Smooth muscle cell (in vitro differentiated cells): Measurements from ENCODE around the gene PKN2. TPM values are rescaled to one million over a fixed set of nuclear protein-coding genes. Genes with fewer than 3 reads are reported as not detected.
A peak's percentile ranks its signal among the peaks of the same experiment; 100 is the strongest.

Source experiments
- DNase-seq: peaks from one replicate; lab custom pipeline; 2025; ENCODE audit not compliant: unreplicated experiment; lab: John Stamatoyannopoulos, UW
- H2AFZ ChIP-seq: fragments of 200-600 bp; sonication (generic); 2 replicates; pipeline ENCODE4 v1.6.0; 2016; ENCODE audit warnings: antibody characterized with exemption, low read depth, mild to moderate bottlenecking
- H3F3A ChIP-seq: fragments of 200-600 bp; sonication (generic); 2 replicates; pipeline ENCODE4 v1.6.0; 2017; ENCODE audit warnings: antibody characterized with exemption, low read depth
- H3K27ac ChIP-seq: fragments of 200-600 bp; sonication (generic); 2 replicates; pipeline ENCODE4 v1.5.1; 2016; ENCODE audit warnings: low read depth, mild to moderate bottlenecking
- H3K27me3 ChIP-seq: fragments of 200-600 bp; sonication (generic); 2 replicates; pipeline ENCODE4 v1.6.1; 2016; ENCODE audit warnings: low read depth, mild to moderate bottlenecking
- H3K36me3 ChIP-seq: fragments of 200-600 bp; sonication (generic); 2 replicates; pipeline ENCODE4 v1.5.1; 2016; ENCODE audit warnings: low read depth
- H3K4me1 ChIP-seq: fragments of 200-600 bp; sonication (generic); 2 replicates; pipeline ENCODE4 v1.5.1; 2016; ENCODE audit warnings: low read depth
- H3K4me2 ChIP-seq: fragments of 200-600 bp; sonication (generic); 2 replicates; pipeline ENCODE4 v1.6.0; 2016; ENCODE audit warnings: mild to moderate bottlenecking
- H3K4me3 ChIP-seq: fragments of 200-600 bp; sonication (generic); 2 replicates; pipeline ENCODE4 v1.5.1; 2016; ENCODE audit warnings: mild to moderate bottlenecking
- H3K79me2 ChIP-seq: fragments of 200-600 bp; sonication (generic); 2 replicates; pipeline ENCODE4 v1.6.0; 2016; ENCODE audit warnings: low read depth, mild to moderate bottlenecking
- H3K9ac ChIP-seq: fragments of 200-600 bp; sonication (generic); 2 replicates; pipeline ENCODE4 v1.6.0; 2016; ENCODE audit warnings: low read depth
- H3K9me3 ChIP-seq: fragments of 200-600 bp; sonication (generic); replicated peaks from 2 replicates; pipeline ENCODE4 v1.5.1; 2016; ENCODE audit warnings: low read depth
- H4K20me1 ChIP-seq: fragments of 200-600 bp; sonication (generic); 2 replicates; pipeline ENCODE4 v1.6.0; 2016; ENCODE audit warnings: low read depth
- CTCF ChIP-seq: fragments of 200-600 bp; sonication (generic); IDR thresholded peaks from 2 replicates; pipeline ENCODE4 v1.5.1; 2017; ENCODE audit warnings: borderline replicate concordance, mild to moderate bottlenecking, antibody characterized with exemption; ENCODE audit not compliant: insufficient read depth, poor library complexity, severe bottlenecking
- WGBS: methylation state at CpG from one replicate; pipeline ENCODE4 v1.1.7; 2016; ENCODE audit warnings: low lambda C conversion rate; 5-methylcytosine and 5-hydroxymethylcytosine counted together
- polyA plus RNA-seq: library from polyadenylated mRNA; unstranded; fragments of >200 nt; fragmentation: Nextera tagmentation; extraction: Ambion mirVana; gene quantifications from 2 replicates; pipeline ENCODE4 v1.2.1, GENCODE V29; 2016
- total RNA-seq: library from RNA; depleted of rRNA; stranded (reverse); fragments of >200 nt; gene quantifications from 2 replicates; pipeline ENCODE4 v1.2.3, GENCODE V29; 2014

The PKN2 gene
- total and polyA plus RNA-seq, 2 experiments from 2014 or later, result 16.3 to 41.2 TPM

DNA sequence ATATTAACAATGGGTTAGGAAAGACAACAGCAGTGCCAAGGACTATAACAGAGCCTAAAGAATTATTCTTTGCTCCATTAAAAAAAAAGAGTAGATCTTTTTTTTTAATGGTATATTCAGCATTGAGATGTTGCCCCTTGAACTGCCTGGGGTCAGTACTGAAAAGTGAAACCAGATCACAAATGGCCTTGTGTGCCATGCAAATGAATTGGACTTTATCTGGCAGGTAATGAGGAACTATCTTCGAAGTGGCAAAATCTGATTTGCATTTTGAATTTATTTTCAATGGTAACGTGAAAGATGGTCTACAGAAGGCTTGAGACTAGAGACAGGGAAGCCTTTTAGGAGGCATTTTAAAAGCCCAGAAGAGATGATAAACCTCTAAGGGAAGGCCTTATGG is 21.4 kb upstream of the PKN2 start:
- no peaks in the 10 kb centered on the region for H3K27me3 ChIP-seq
- H3K27ac ChIP-seq, result peak overlapping the region; percentile 25
- WGBS, result 38% methylated on average over 2 of the region's 2 CpGs
- H3K36me3 ChIP-seq, result no peaks in the 10 kb centered on the region
- H3K4me3 ChIP-seq, result no peak overlapping the region
- no peaks in the 10 kb centered on the region for H4K20me1 ChIP-seq
- no peaks in the 10 kb centered on the region for H3K79me2 ChIP-seq
- H3K4me2 ChIP-seq, result no peak overlapping the region
- H3K9me3 ChIP-seq, result no peaks in the 10 kb centered on the region
- peaks cover 14% of the 10 kb centered on the region for H3K4me1 ChIP-seq
- H3K9ac ChIP-seq, result no peak overlapping the region
- DNase-seq, result no peak
- H2AFZ ChIP-seq, result no peak overlapping the region
- TF ChIP-seq CTCF, result no peak
- H3F3A ChIP-seq, result no peaks in the 10 kb centered on the region

- no peaks in the 10 kb centered on the region for H3K79me2 ChIP-seq
- H4K20me1 ChIP-seq, result no peaks in the 10 kb centered on the region
- no peak for TF ChIP-seq CTCF
- H3K27me3 ChIP-seq, result no peaks in the 10 kb centered on the region
- H3K27ac ChIP-seq, result no peak overlapping the region
- H3K4me1 ChIP-seq, result no peaks in the 10 kb centered on the region
- DNase-seq, result no peak
- H3F3A ChIP-seq, result no peaks in the 10 kb centered on the region
- H3K9me3 ChIP-seq, result no peaks in the 10 kb centered on the region
- H3K4me2 ChIP-seq, result no peak overlapping the region
- H2AFZ ChIP-seq, result no peak overlapping the region
- H3K9ac ChIP-seq, result no peak overlapping the region
- no peak overlapping the region for H3K4me3 ChIP-seq
- WGBS, result 92% methylated on average over 3 of the region's 3 CpGs
- no peaks in the 10 kb centered on the region for H3K36me3 ChIP-seq
Measured at GRCh38 chr1:88668405-88668804, 15.7 kb upstream of the PKN2 start.

DNA sequence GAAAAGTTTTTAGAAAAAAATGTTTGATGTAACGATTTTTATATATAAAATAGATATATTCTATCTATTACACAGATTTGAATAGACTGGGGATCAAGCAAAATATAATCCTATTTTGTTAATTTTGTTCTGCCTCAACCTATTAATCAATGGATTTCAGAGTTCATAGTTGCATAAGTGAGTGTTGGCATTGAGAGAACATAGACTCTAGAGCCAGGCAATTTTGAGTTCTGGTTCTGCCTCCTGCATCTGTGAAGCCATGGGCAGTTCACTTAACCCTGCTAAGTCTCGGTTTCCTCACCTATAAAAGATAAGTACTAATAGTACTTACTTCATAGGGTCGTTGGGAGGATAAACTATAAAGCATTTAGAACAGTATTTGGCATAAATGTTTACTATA is 13.6 kb upstream of the PKN2 start:
- Histone ChIP-seq H3K27ac (no peak overlapping the region), H3K9ac (no peak overlapping the region), H2AFZ (no peak overlapping the region), H3K4me2 (no peak overlapping the region), H3K9me3 (no peaks in the 10 kb centered on the region), H3K27me3 (no peaks in the 10 kb centered on the region), H4K20me1 (no peaks in the 10 kb centered on the region), H3K36me3 (no peaks in the 10 kb centered on the region), H3F3A (no peaks in the 10 kb centered on the region), H3K4me1 (no peaks in the 10 kb centered on the region), H3K79me2 (no peaks in the 10 kb centered on the region), H3K4me3 (no peak overlapping the region)
- DNase-seq, result no peak
- no peak for TF ChIP-seq CTCF
- 72% methylated on average over 3 of the region's 3 CpGs for WGBS

DNA sequence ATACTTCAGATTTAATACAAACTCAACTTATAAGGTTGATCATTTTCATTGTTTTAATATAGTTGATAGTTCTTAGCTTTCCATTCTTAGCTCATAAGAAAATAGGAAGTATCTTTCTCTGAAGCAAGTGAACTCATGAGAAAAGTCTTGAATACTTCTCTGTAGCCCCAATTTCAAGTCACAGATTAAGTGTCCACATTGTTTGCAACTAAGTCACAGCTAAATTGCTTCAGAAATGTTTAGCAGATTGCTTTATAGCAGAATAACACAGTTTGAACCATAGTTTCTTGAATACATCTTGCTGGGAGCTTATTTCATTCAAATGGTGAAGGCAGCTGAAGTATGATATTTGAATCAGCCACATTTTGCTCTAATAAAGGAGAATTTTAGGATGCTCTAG is 10.6 kb upstream of the PKN2 start:
- Histone ChIP-seq H3K4me3 (no peak overlapping the region), H3K4me2 (no peak overlapping the region), H3K79me2 (no peaks in the 10 kb centered on the region), H3K27me3 (no peaks in the 10 kb centered on the region), H3K9me3 (no peaks in the 10 kb centered on the region), H3K36me3 (no peaks in the 10 kb centered on the region), H2AFZ (no peak overlapping the region), H3K9ac (no peak overlapping the region), H4K20me1 (no peaks in the 10 kb centered on the region), H3K27ac (no peak overlapping the region), H3K4me1 (no peaks in the 10 kb centered on the region), H3F3A (no peaks in the 10 kb centered on the region)
- TF ChIP-seq CTCF, result no peak
- DNase-seq, result no peak
